Upper lobe of right lung (tissue), 1 donor: ENCODE measurements around the gene THOC5. TPM values are rescaled to one million over a fixed set of nuclear protein-coding genes. Genes with fewer than 3 reads are reported as not detected.

Source experiments
- ATAC-seq: fragments of 200-7000 bp; cut with Tn5 transposase; one replicate; pipeline ENCODE4 v1.9.1; 2020; ENCODE audit warnings: mild to moderate bottlenecking, moderate library complexity
- DNase-seq: peaks from one replicate; pipeline ENCODE4 v3.0.0-alpha.2; 2020
- H3K27ac ChIP-seq: fragments of 200-600 bp; one replicate; pipeline ENCODE4 v1.8.0; 2022
- H3K27me3 ChIP-seq: fragments of 200-600 bp; one replicate; pipeline ENCODE4 v1.8.0; 2022; ENCODE audit warnings: mild to moderate bottlenecking
- H3K36me3 ChIP-seq: fragments of 200-600 bp; one replicate; pipeline ENCODE4 v1.8.0; 2022
- H3K4me1 ChIP-seq: fragments of 200-600 bp; one replicate; pipeline ENCODE4 v1.8.0; 2022
- H3K4me3 ChIP-seq: fragments of 200-600 bp; one replicate; pipeline ENCODE4 v1.8.0; 2022; ENCODE audit warnings: mild to moderate bottlenecking
- H3K9me3 ChIP-seq: fragments of 200-600 bp; one replicate; pipeline ENCODE4 v1.8.0; 2022
- CTCF ChIP-seq: fragments of 200-600 bp; IDR thresholded peaks from one replicate; pipeline ENCODE4 v1.8.0; 2022; ENCODE audit warnings: antibody characterized with exemption
- intact Hi-C: fragments of 100-400 bp; cut with DNase I; formaldehyde crosslinking; loops from one replicate; pipeline ENCODE4 v1.11.0; 2022
- total RNA-seq: library from RNA; stranded (reverse); fragmentation: NEBNext Ultra II Directional; extraction: Animal tissue kit (Norgen Biotek cat#: 25700); gene quantifications from one replicate; pipeline ENCODE4 v1.2.1, GENCODE V29; 2021
- donor health status: DM: no; HTN: yes; CAD: no; lungs with severe emphysema.

Gene THOC5
- total RNA-seq, 1 donor from 2014 or later, result 43.0 TPM

GRCh38 chr22:29518427-29518826 lies 35.1 kb downstream of the THOC5 start:
- intact Hi-C loops, result no loop called here
- Histone ChIP-seq H3K4me3 (no peak overlapping the region), H3K9me3 (no peaks in the 10 kb centered on the region), H3K36me3 (peaks cover 90% of the 10 kb centered on the region), H3K27me3 (no peaks in the 10 kb centered on the region), H3K4me1 (no peaks in the 10 kb centered on the region), H3K27ac (no peak overlapping the region)
- no peak for TF ChIP-seq CTCF
- no peak for ATAC-seq
- DNase-seq, result no peak

GRCh38 chr22:29517215-29517908 lies 36.2 kb downstream of the THOC5 start:
- intact Hi-C loops, result no loop called here
- Histone ChIP-seq H3K4me3 (no peak overlapping the region), H3K36me3 (peaks cover 88% of the 10 kb centered on the region), H3K9me3 (no peaks in the 10 kb centered on the region), H3K27ac (no peak overlapping the region), H3K4me1 (no peaks in the 10 kb centered on the region), H3K27me3 (no peaks in the 10 kb centered on the region)
- peak; percentile 66 for ATAC-seq
- no peak for TF ChIP-seq CTCF
- no peak for DNase-seq

DNA sequence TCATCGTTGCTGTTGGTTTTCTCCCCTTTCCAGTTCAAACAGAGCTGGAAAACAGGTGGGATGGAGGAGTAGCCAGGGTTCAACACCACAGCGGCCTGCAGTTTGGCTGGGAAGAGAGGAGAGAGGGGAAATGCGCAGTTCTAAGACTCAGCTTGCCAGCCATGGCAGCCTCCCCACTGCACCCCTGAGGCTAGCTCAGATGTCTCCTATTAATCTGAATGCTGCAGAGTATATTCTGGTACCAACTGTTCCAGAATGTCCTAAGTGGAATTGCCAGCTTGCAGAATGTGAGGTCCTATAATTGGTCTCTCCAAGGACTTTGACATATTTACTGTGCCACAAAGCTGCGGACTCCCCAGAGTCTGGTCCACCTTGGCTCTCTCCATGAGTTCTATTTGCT lies 41.5 kb downstream of the THOC5 start:
- Histone ChIP-seq H3K4me1 (no peaks in the 10 kb centered on the region), H3K27me3 (no peaks in the 10 kb centered on the region), H3K9me3 (no peaks in the 10 kb centered on the region), H3K27ac (no peak overlapping the region), H3K36me3 (peaks cover 87% of the 10 kb centered on the region), H3K4me3 (no peak overlapping the region)
- TF ChIP-seq CTCF, result no peak
- no peak for DNase-seq
- intact Hi-C loops, result no loop called here
- no peak for ATAC-seq

GRCh38 chr22:29511126-29511862 lies 42.3 kb downstream of the THOC5 start:
- intact Hi-C loops, result no loop called here

DNA sequence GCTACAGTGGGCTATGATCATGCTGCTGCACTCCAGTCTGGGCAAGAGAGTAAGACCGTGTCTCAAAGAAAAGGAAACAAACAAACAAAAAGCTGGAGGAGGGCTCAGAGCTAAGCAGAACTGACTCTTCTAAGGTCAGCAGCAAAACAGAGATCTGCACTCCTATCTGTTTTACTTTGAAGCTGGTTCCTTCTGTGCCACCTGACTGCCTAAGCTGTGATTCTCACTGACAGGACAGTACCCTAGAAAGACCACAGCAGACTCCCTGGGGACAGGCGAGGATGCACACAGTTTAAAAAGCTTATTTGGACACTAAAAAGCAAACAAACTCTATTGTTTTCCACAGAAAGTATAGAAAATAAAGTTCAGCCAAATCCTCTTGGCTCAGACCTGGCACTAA lies 43.0 kb downstream of the THOC5 start:
- no peak for ATAC-seq
- H3K36me3 ChIP-seq, result peaks cover 82% of the 10 kb centered on the region
- H3K27ac ChIP-seq, result no peak overlapping the region

More at GRCh38 chr22:29511126-29511862, 42.3 kb downstream of the THOC5 start:
- Histone ChIP-seq H3K27me3 (no peaks in the 10 kb centered on the region), H3K36me3 (peaks cover 87% of the 10 kb centered on the region), H3K4me3 (no peak overlapping the region), H3K27ac (no peak overlapping the region), H3K9me3 (no peaks in the 10 kb centered on the region), H3K4me1 (no peaks in the 10 kb centered on the region)
- DNase-seq, result no peak
- ATAC-seq, result no peak
- no peak for TF ChIP-seq CTCF

More for the DNA sequence above, 43.0 kb downstream of the THOC5 start:
- Histone ChIP-seq H3K4me3 (no peak overlapping the region), H3K4me1 (no peaks in the 10 kb centered on the region), H3K27me3 (no peaks in the 10 kb centered on the region), H3K9me3 (no peaks in the 10 kb centered on the region)
- no peak for TF ChIP-seq CTCF
- DNase-seq, result no peak
- intact Hi-C loops, result no loop called here
